NCI-H1436 treated with DMSO at 0.1 percent for 48 hours (cell line): ENCODE results near the gene CYTH4.

ENCODE experiments used
- DNase-seq: peaks from one replicate; lab custom pipeline; 2025; lab: John Stamatoyannopoulos, UW

CYTH4 gene

DNA sequence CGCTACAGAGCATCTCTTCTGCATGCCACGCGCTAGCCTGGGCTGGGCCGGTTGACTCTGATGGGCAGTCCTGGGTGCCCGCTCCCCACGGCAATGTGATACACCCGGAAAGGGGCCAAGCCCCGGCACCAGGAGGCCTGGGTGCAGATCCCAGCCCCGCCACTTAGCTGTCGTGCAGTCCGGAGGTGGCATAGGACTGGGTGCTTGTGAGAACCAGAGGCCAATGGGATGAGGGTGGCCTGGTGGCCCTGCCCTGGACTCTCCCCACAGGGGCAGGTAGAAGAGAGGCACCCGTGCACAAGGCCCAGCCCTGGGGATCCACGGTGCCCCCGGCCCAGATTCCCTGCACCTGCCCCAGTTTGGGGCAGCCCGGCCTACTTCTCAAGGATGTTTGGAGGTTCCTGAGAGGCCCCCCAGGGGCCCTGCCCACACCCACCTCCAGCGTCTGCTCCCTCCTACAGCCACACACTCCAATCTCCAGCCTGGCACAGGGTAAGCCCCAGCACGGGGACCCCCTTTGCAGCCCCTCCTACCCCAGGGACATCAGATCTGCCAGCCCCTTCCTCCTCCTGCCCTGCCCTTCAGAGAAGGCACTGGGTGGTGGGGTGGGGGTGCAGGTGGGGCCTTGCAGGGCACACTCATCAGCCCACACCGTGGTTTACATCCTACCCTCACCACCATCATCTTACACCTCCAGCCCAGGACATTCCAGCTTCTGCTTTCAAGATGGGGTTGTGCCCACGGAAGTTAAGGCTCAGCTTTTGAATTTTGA, 66.9 kb downstream of the CYTH4 start:
- DNase-seq = no peak

DNA sequence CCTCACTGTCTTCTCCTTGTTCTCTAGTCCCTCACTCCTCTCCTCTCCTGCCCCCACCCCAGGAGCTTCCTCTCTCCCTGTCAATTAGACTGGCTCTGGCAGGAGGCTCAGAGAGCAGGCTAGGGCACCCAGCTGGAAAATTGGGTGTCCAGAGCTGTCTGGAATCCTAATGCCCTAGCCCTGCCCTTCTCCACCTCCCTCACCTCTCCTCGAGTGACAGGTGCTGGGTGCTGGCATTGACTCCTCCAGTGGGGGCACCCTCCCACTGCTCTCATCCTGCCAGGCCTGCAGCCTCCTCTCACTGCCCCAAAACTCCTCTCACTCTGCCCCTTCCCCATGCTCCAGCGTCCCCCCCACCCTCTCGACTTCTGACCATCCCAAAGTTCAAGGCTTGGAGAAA, 68.9 kb downstream of the CYTH4 start:
- DNase-seq = no peak

DNA sequence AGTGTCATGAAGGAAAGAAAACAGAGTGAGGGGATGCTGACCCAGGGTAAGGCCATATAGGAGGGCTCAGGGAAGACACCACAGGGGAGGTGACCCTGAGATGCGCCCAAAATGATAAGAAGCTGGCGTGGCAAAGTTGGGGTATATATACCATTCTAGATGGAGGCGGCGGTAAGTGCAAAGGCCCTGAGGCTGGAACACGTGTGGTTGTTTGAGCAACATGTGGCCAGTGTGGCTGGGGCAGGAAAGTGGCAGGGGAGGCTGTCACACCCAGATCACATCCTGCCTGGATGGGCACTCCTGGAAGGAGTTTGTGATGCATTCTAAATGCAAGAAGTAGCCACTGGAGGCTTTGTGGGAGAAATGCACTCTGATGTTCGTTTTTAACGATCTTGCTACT, 70.2 kb downstream of the CYTH4 start:
- DNase-seq = no peak

DNA sequence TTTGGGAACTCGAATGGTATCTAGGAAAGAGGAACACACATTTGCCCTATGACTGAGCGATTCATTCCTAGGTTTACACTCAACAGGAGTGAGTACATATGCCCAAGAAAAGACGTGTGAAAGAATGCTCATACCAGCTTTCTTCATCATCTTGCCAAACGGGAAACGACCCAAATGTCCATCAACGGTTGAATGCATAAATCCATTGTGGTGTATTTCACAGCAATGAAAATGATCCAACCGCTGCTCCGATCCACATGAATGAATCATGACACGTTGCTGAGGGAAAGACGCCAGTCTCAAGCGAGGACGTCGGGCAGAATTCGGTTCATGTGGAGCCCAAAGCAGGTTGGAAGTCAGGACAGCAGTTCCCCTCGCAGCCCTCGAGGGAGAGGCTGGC, 71.5 kb downstream of the CYTH4 start:
- no peak for DNase-seq

DNA sequence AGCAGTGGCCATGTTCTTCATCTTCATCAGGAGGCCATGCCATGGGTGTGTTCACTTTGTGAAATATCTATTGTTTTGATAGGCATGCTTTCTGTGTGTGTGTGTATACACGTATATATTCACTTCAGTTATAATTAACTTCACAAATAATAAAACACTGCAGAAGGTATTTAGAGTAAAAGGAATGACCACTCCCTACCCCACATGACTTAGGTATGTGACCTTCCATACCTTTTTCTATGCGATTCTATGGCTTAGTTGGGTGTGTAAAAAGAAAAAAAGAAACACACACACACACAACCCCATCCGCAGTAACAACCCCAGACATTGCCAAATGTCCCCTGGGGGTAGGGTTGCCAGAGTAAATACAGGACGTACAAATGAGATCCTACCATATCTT, 72.0 kb downstream of the CYTH4 start:
- no peak for DNase-seq

DNA sequence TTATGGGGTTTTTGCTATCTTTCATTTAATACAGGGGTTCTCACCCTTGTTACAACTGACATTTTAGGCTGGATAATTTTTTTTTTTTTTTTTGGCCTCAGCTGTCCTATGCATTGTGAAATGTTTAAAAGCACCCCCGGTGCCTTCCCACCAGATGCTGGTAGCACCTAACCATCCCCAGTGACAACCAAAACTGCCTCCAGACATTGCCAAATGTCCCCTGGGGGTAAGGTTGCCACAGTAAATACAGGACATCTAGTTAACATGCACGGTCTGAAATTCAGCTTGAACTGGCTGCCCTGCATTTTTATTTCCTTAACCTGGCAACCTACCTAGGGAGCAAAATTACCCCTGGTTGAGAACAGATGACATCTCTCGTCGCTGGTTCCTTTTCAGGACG, 72.4 kb downstream of the CYTH4 start:
- no peak for DNase-seq

DNA sequence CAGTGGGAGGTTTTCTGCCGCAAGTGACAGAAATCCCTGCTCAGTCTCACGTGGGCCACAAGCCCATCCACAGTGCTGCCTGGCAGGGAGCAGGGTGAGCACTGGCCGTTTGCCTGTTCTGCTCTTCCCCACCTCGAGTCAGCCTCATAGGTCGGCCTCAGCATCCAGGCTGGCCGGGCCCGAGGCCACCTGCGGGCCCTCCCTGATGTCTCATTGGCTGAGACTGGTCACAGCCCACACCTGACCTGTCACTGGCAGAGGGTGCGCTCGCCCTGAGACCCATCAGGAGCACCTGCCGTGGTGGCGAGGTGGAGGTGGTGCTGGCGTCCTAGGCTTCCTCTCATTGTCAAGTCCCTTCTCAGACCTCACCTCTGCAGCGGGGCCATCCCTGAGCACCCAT, 72.9 kb downstream of the CYTH4 start:
- no peak for DNase-seq

DNA sequence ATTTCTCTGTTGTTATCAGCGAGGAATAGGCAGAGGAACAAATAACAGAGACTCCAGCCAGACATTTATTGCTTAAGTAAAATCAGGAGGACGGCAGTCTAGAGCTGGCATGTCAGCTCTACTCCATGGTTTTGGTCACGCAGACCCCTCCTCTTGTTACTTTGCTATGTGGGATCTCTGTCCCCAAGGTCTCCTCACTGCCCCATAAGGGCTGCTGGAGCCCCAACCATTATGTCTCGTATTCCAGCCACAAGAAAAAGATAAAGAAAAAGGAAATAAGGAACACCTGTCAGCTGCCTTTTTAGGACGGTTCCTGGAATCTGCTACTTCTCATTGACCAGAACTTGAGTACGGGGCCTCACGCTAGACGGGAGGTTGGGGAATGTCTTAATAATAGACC, 74.6 kb downstream of the CYTH4 start:
- DNase-seq = no peak

DNA sequence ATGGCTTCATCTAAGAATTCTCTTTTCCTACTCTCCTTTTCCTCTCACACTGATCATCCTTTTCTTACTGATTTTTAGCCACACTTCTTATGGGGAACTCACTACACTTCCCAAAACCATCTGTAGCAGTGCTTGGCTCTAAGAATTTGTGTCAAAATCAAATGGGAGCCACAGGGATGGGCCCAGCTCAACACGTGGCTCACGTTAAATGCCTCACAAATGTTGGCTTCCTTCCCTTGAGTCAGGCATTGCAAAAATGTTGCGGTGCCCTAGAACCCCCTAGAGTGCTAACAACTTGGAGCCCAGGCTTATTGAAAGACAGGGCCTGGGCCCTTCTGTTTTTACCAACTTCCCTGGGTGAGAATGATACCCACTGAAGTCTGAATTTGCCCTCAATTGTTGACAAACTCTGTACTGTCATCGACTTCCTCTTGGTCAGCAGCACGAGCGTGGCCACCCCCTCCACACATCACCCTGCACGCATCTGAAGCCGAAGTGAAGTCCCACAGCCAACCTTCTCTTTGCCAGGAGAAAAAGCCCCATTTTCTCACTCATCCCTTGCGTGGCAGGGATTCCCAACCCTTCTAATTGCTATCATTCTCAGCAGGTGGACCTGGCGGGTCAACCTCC, 75.3 kb downstream of the CYTH4 start:
- DNase-seq = no peak

DNA sequence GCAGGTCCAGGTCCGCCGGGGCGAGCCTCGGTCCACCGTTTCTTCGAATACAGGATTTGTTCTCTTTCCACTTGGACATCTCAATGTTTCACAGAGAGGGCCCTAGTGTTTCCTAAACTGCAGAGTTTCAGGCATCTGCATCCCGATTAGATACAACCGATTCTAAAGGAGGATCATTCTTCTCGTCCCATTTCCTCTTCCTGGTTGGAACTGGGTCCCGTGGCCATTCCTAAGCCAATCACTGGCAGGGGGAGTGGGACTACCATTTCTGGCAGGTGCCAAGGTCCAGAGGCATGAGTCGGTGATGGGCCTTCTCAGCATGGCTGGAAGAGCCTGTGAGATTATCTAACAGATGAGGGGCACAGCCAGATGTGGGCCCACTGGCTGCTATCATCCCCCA, 76.1 kb downstream of the CYTH4 start:
- no peak for DNase-seq

DNA sequence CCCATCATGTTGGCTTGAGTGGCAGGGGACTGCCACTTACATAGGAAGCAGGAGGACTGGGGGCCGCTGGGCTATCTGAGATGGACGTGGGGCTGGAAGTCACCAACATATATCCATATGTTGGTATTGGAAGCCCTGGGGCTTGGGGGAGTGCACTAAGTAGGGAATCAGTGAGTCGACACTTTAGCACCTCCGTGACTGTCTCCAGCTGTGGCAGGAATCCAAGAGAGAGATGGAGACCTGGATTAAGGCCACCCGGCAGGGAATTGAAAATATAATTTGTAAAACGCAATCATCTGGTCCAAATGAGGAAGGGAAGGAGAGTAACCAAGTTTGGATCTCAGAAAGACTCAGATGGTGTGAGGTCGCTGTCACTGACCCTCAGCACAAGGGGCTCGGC, 76.6 kb downstream of the CYTH4 start:
- no peak for DNase-seq

DNA sequence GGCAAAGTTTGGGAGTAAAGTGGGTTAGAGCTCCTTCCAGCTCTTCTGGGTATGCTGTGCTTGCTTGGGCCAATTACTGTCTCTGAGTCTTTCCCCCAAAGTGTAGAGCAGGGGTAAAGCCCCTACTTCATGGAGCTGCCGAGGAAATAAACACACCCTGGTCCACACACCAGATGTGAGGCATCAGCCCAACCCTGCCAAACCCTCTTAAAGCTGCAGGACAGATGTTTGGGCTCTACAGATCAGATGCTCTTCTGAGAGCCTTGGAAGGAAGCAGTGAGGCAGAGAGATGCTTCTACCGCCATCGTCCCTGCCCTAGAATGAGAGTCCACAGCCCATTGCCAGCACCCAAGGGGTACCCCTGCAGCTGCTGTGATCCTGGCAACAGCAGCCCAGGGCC, 80.3 kb downstream of the CYTH4 start:
- DNase-seq = no peak

DNA sequence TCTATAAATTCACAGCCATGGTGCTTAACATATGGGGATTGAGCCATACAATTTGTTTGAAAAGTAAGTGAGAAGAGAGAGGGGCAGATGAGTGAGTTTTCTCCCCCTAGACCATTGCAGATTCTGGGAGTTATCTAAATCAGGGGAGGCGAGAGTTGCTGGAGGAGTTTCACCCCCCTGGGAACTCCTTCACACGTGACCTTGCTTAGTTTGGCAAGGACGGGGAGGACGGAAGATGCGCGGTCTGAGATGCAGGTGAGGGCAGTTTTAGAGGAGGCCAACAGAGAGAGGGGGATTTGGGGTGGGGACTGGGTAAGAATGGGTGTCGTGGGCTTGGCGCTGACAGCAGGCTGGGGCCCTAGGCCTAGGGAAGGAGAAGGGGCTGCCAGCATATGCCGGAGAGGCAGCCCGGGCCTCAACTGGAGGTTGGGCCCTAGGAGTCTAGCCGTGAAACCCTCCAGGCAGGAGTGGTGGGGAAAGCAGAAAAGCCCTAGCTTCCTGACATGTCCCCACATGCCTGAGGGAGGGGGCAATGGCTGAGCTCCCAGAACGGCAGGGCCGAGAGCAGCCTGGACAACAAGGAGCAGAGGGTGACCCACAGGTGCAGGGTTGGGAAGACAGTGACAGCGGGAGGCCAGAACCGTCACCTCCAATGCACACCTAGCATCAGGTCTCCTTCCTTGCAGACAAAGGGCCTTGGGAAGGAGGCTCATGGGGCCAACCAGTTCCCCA, 81.1 kb downstream of the CYTH4 start:
- no peak for DNase-seq
